Middle frontal gyrus (tissue), 1 donor: ENCODE data around the gene NMT2.

Experiments
- DNase-seq: peaks from one replicate; pipeline ENCODE4 v3.0.0-alpha.2; 2015; ENCODE audit warnings: low spot score; ENCODE audit errors: extremely low spot score

The NMT2 gene

DNA sequence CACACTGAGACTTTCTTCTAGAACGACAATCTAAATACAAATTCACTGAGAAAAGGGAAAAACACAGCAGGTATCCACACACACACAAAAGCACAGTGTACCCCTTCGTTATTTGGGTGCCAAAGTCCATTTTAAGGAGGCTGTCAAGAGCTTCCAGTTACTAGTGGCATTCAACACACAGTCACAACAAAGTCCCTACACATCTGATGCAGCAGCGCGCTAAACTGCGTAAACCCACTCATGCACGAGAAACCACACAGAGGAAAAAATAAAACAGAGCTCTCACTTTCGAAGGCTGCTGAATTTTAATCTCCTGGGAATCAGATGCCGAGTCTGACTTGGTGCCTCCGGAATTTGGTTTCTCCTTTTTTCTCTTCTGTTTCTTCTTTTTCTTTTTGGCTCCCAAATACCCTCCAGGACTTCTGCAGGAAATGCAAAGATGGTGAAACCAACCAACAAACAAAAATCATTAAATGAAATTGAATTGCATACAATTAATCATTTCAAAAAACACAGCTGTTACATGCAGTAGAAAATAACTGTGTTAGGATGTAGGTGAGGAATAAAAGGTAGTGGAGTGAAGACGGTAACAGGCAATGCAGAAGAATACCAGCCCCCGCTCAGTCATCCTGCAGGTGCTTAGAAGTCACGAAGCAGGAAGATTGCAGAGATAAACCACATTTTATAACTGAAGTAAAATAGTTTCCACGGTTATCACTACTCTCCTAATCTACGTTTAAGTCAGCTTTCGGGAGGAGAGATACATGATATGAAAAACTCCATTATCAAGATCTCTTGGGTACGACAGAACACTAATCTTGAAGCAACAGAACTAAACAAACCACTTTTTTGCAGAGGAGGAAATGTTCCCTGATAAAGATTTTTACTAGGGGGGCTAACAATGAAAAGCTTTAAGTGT is 27.1 kb downstream of the NMT2 start:
- peak; percentile 27 for DNase-seq

DNA sequence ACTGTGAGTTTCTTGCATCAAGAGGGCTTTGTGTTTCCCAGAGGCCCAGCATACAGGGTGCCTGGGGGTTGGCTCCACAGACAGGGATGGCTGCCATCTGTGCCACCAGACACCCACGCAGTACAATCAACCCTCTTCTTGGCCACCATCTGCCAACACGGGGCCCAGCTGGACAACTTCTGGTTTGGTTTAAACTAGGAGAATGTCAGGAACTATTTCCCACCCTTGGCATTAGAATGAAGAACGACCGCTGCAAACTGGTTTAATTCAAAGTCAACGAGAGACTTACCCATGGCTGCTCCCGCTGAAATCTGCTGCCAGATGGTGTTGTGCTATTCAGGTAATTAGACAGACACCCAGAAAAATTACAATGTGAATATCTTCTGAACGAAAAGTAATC is 27.8 kb downstream of the NMT2 start:
- DNase-seq: no peak

DNA sequence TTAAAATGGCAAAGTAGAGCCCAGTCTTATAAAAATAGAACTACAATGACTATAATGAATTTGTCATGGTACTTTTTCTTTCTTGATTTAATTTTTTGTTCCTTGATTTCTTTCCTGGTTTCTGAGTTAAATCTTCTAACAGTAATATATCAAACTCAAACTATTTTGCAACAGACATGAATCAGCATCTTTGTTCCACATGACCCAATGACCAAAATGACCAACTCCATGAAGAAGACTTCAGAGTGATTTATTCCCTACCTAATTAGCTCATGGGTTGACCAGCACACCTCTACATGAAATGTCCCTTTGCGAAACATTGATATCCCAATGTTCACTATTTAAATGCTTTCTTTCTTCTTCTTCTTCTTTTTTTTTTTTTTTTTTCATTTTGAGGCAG is 30.9 kb downstream of the NMT2 start:
- no peak for DNase-seq

- no peak for DNase-seq
Observed at GRCh38 chr10:15137036-15137359, 31.5 kb downstream of the NMT2 start.

GRCh38 chr10:15136129-15137035 is 32.1 kb downstream of the NMT2 start:
- no peak for DNase-seq

- no peak for DNase-seq
Observed at GRCh38 chr10:15131330-15131729, 37.2 kb downstream of the NMT2 start.

DNA sequence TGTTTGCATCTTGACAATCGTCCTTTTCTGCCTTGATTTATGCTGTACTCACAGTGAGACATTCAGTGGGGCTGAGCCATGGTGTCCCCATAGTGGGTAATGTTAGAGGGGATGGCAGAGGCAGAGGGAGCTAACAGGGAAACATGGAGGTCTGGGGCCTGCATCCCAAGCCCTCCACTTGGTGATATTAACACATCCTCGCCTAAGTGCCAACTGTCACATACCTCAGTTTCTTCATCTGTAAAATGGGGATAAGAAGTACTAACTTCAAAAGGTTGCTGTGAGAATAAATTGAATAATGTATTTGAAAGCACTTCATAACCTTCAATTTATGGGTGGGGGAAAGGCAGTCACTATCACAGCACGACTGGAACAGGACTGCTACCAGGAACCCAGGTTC is 43.6 kb downstream of the NMT2 start:
- DNase-seq: no peak

DNA sequence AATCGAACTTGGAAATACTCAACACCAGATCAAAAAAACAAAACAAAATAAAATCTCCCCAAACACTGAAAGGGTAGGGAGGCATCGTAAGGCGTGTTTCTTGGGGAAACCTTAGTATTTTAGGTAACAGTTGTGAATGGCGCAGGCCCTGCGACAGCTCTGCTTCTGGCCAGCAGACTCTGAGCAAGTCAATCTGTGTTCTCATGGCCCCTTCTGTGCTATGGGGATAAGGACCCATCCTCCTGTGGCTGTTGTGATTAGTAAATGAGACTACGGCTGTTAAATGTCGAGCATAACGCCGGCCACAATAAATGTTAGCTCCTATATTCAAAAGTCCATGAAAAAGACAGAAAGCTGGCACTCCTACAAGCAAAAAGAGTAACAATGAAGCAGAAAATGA is 44.3 kb downstream of the NMT2 start:
- no peak for DNase-seq

- DNase-seq: no peak
Observed at GRCh38 chr10:15123749-15124184, 44.7 kb downstream of the NMT2 start.

- DNase-seq: no peak
Observed at GRCh38 chr10:15122477-15123030, 45.9 kb downstream of the NMT2 start.

DNA sequence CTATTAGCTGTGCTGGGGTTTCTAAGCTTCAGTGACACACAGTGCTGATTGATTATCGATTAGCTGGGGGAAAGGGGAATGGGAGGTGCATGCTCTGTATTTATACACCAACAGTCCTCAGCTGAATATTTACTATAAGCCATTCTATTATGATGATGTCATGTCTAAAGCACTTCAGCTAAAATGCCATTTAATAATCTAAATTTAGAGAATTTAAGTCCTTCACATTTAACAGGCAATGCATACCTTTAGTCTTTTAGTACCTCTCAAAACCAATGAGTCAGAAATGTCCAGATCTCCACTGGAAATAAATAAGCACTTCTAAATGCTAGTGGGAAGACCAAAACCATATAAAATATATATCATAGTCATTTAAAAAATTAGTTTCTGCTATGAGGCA is 46.8 kb downstream of the NMT2 start:
- DNase-seq: no peak

DNA sequence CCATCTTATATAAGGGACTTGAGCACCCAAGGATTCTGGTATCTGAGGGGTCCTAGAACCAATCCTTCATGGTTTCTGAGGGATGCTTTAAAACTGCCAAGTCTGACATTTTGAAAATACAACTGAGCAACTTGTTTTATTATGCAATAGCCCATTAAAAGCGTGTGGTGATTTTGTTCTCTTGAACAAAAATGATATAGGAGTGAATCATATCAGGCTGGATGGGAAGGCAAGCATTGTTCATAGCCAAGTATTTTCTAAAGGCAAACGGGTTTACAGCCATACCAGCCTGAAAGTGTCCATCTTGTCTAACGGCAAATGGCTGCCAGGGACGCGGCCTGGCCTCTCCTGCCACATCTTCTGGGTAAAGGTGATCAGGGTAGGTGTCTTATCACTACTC is 48.0 kb downstream of the NMT2 start:
- DNase-seq: no peak

DNA sequence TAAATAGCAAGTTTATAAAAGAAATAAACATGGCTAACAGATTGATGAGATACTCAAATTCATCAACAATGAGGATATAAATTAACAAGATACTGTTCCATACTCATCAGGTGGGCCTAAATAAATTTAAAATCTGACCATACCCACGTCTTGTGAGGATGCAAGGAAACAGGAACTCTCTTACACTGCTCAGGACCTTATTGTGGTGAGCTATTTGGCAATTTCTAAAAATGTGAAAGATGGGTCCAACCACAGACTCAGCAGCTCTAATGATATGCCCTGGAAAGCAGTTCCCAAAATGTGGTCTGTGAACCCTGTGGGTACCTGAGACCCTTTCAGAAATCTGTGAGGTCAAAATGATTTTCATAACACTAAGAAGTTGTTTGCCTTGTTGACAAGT is 49.9 kb downstream of the NMT2 start:
- no peak for DNase-seq

GRCh38 chr10:15116225-15116624 is 52.3 kb downstream of the NMT2 start:
- no peak for DNase-seq

GRCh38 chr10:15113766-15114165 is 54.7 kb downstream of the NMT2 start:
- no peak for DNase-seq

DNA sequence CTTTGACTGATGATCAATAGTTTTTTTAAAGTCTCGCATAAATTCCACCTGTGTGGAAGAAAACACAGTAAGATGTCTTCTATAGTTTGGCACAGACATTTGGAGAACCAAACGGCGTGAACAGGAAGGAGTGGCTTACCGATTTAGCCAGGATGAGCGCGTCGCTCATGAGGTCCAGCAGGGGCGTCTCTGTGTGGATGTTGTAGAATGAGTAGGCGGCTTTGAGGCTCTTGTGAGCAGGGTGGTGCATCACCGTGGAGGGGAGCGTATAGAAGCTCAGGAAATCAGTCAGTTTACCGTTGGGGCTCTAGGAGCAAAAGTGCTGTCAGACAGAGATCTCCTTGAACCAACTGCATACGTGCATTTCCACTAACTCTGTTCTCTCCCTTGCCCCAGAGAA is 55.8 kb downstream of the NMT2 start:
- no peak for DNase-seq

DNA sequence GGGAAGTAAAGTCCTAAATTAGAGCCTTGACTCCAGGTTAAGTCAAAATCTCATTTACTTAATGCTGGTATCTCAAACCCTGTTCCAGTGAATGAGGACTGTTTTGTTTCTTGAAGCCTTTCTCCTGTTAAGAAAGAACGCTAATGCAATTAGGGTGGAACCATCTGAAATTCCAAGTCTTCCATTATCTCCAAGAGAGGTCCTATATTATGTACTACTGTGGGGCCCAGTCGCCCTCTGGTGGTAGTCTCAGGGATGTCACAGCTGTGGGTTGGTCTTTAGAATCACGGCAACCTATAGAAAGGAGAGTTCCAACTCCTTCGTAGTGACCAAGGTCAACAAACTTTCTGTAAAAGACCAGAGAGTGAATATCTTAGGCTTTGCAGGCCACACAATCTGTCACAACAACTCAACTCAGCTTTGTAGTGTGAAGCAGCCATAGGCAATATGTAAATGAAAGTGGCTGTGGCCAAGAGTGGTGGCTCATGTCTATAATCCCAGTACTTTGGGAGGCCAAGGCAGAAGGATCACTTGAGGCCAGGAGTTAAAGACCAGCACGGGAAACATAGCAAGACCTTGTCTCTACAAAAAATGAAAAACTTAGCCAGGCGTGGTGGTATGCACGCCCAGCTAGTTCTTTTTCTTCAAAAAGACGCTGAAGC is 62.0 kb downstream of the NMT2 start:
- no peak for DNase-seq

- DNase-seq: no peak
Observed at GRCh38 chr10:15103513-15103912, 65.0 kb downstream of the NMT2 start.

DNA sequence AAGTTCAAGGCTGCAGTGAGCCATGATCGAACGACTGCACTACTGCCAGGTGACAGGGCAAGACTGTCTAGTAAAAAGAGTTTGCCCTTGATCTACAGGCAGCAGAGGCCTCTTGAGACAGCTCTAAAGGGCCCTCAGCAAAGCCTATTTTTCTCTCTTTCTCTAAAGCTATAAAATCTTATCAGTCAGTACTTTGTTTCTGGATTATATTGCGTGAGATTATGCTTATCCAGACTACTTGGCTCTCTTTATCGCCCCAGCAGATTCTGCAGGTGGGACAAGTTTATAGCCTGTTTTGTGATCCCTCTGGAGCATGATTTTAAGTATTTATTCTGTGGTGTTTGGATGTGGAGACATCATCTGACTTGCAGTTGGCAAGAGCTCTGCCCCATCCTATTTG is 68.6 kb downstream of the NMT2 start:
- no peak for DNase-seq

DNA sequence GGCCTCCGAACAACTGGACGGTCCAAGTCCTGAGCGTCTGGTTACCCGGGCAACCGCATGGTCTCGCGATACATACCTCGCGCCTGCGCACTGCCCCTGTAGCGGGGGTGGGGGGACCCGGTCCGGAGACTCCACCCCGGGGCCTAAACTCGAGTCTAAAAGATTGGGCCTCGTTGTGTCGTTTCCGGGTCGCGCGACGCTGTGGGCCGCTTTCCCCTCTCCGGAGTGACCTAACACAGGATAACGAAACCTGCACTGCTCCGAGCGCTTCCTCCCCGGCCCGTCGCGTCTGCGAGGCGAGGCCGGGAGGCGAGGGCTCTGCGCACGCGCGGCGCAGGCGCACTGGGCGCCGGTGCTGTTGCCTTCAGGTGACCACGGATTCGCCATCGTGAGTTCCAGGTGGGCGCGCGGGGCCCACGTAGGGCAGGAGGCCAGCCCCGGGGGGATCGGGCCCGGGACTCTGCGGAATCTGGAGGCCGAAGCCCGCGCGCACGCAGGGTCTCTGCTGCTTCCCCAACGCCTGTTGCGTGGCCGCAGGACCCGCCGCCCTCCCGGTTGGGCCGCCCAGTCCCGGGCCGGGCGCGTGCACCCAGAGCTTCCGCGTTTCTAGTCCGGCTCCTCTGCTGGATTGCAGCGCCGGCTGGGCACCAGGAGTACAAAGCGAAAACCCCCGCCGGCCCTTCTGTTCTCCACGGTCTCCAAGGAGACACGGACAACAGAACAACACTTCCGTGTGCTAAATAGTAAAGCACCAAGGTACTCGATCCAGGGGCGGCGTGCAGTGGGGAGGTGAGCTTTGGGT is 71.3 kb downstream of the NMT2 start, which contains the start of gene RPP38:
TSS of gene RPP38 (plus strand) at position 345 of the 802 bp plus-strand sequence. CDS start 5,960 bp downstream, outside the sequence.
- DNase-seq: peak; percentile 95

GRCh38 chr10:15096661-15097010 is 71.9 kb downstream of the NMT2 start:
- no peak for DNase-seq
